Neural progenitor cell (in vitro differentiated cells): ENCODE data around the gene ZCCHC14. TPM values are rescaled to one million over a fixed set of nuclear protein-coding genes. Genes with fewer than 3 reads are reported as not detected.

ENCODE experiments used
- DNase-seq: peaks from one replicate; pipeline ENCODE4 v3.0.0-alpha.2; 2016; ENCODE audit warnings: low spot score
- H2AFZ ChIP-seq: fragments of 200-600 bp; sonication (generic); replicated peaks from 2 replicates; pipeline ENCODE4 v1.6.1; 2016; ENCODE audit warnings: antibody characterized with exemption
- H3F3A ChIP-seq: fragments of 200-600 bp; sonication (generic); 2 replicates; pipeline ENCODE4 v1.6.1; 2016; ENCODE audit warnings: antibody characterized with exemption, low read depth
- H3K27ac ChIP-seq: fragments of 200-600 bp; sonication (generic); 2 replicates; pipeline ENCODE4 v1.5.1; 2016; ENCODE audit warnings: mild to moderate bottlenecking
- H3K27me3 ChIP-seq: fragments of 200-600 bp; sonication (generic); 2 replicates; pipeline ENCODE4 v1.6.1; 2016; ENCODE audit warnings: mild to moderate bottlenecking, moderate library complexity
- H3K36me3 ChIP-seq: fragments of 200-600 bp; sonication (generic); 2 replicates; pipeline ENCODE4 v1.5.1; 2016
- H3K4me1 ChIP-seq: fragments of 200-600 bp; sonication (generic); 2 replicates; pipeline ENCODE4 v1.6.1; 2016; ENCODE audit warnings: mixed run types
- H3K4me2 ChIP-seq: fragments of 200-600 bp; sonication (generic); 2 replicates; pipeline ENCODE4 v1.6.1; 2016
- H3K4me3 ChIP-seq: fragments of 200-600 bp; sonication (generic); 2 replicates; pipeline ENCODE4 v1.5.1; 2016
- H3K79me2 ChIP-seq: fragments of 200-600 bp; sonication (generic); 2 replicates; pipeline ENCODE4 v1.6.1; 2016; ENCODE audit warnings: low read depth
- H3K9ac ChIP-seq: fragments of 200-600 bp; sonication (generic); 2 replicates; pipeline ENCODE4 v1.6.1; 2016
- H3K9me3 ChIP-seq: fragments of 200-600 bp; sonication (generic); 2 replicates; pipeline ENCODE4 v1.5.1; 2016; ENCODE audit warnings: low read depth
- H4K20me1 ChIP-seq: fragments of 200-600 bp; sonication (generic); 2 replicates; pipeline ENCODE4 v1.6.1; 2016; ENCODE audit warnings: low read depth
- H3K27ac Mint-ChIP-seq: 3 replicates; pipeline ENCODE4 v1.8.0; 2021; ENCODE audit warnings: mixed read lengths
- H3K27me3 Mint-ChIP-seq: 2 replicates; pipeline ENCODE4 v1.8.0; 2022; ENCODE audit warnings: low read depth, mild to moderate bottlenecking, inconsistent platforms, moderate library complexity, mixed read lengths; ENCODE audit not compliant: insufficient read depth
- H3K36me3 Mint-ChIP-seq: 3 replicates; pipeline ENCODE4 v1.8.0; 2021; ENCODE audit warnings: mixed read lengths
- H3K4me1 Mint-ChIP-seq: 3 replicates; pipeline ENCODE4 v1.8.0; 2021; ENCODE audit warnings: mixed read lengths
- H3K4me3 Mint-ChIP-seq: 3 replicates; pipeline ENCODE4 v1.8.0; 2021; ENCODE audit warnings: mild to moderate bottlenecking, moderate library complexity, mixed read lengths
- H3K9me3 Mint-ChIP-seq: 3 replicates; pipeline ENCODE4 v1.8.0; 2020; ENCODE audit warnings: mixed read lengths
- CTCF ChIP-seq: fragments of 200-600 bp; sonication (generic); IDR thresholded peaks from 2 replicates; pipeline ENCODE4 v1.5.1; 2017; ENCODE audit warnings: antibody characterized with exemption, mild to moderate bottlenecking
- EZH2 ChIP-seq: fragments of 200-600 bp; sonication (generic); IDR thresholded peaks from 2 replicates; pipeline ENCODE4 v1.6.1; 2017; ENCODE audit warnings: antibody characterized with exemption, mild to moderate bottlenecking, moderate library complexity
- EZH2phosphoT487 ChIP-seq: fragments of 200-600 bp; sonication (generic); IDR thresholded peaks from 2 replicates; pipeline ENCODE4 v1.6.1; 2017; ENCODE audit warnings: antibody characterized with exemption
- total RNA-seq: library from RNA; depleted of rRNA; stranded (reverse); fragments of >200 nt; gene quantifications from 2 replicates; pipeline ENCODE4 v1.2.3, GENCODE V29; 2015; ENCODE audit warnings: low replicate concordance

The ZCCHC14 gene
- total RNA-seq, 1 donor from 2014 or later = 10.3 TPM

DNA sequence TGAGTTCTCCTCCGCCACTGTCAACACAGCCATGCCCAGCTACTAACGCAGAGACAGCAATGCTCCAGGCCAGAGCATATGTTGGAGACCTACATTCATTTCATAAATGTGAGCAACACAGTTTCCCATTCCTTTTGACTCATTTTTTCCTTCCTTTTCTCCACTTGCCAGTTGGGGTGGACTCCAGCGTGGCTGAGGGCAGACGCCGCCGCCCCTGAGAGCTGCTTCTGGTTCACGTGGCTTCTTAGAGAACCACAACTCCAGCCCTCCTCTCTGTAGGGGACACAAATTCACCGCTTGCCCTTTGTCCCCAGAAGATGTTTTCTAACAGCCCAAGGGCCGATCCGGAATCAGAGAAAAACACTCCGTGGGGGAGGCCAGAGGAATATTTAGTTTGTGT lies 45.8 kb upstream of the ZCCHC14 start:
- no peak overlapping the region for H2AFZ ChIP-seq
- Mint-ChIP-seq H3K27ac (peak overlapping the region; percentile 90), H3K9me3 (peaks cover 15% of the 10 kb centered on the region), H3K4me3 (peak overlapping the region; percentile 34), H3K4me1 (peaks cover 46% of the 10 kb centered on the region), H3K36me3 (no peaks in the 10 kb centered on the region), H3K27me3 (peaks cover 4% of the 10 kb centered on the region)
- H4K20me1 ChIP-seq = no peaks in the 10 kb centered on the region
- H3K4me3 ChIP-seq = no peak overlapping the region
- no peak for DNase-seq
- H3K27me3 ChIP-seq = no peaks in the 10 kb centered on the region
- H3K27ac ChIP-seq = no peak overlapping the region
- no peaks in the 10 kb centered on the region for H3K36me3 ChIP-seq
- H3K4me1 ChIP-seq = peaks cover 20% of the 10 kb centered on the region
- H3F3A ChIP-seq = no peaks in the 10 kb centered on the region
- no peaks in the 10 kb centered on the region for H3K9me3 ChIP-seq
- TF ChIP-seq CTCF (no peak), EZH2 (no peak), EZH2phosphoT487 (no peak)
- no peaks in the 10 kb centered on the region for H3K79me2 ChIP-seq
- H3K9ac ChIP-seq = no peak overlapping the region
- H3K4me2 ChIP-seq = no peak overlapping the region

DNA sequence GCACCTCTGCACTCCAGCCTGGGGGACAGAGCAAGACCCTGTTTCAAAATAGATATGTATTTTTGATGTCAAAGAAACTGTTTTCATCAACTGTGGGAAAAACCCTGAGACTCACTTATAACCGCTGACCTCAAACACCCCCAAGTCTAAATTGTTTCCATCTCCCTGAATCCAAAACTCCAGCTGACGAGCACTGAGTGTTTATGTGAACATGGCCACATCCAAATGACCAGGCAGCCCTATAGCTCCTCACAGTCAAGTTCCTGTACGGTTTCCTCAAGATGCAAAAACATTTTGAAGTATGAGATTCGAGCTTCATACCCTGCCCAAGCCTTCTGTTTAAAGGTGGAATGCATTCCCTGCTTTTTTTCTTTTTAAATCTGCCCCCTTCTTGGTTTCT lies 45.3 kb upstream of the ZCCHC14 start:
- DNase-seq = no peak
- no peaks in the 10 kb centered on the region for H3K36me3 Mint-ChIP-seq
- Histone ChIP-seq H3K27ac (no peak overlapping the region), H3K27me3 (no peaks in the 10 kb centered on the region), H3F3A (no peaks in the 10 kb centered on the region), H3K4me2 (no peak overlapping the region), H3K9me3 (no peaks in the 10 kb centered on the region), H2AFZ (no peak overlapping the region), H3K36me3 (no peaks in the 10 kb centered on the region), H4K20me1 (no peaks in the 10 kb centered on the region), H3K79me2 (no peaks in the 10 kb centered on the region), H3K4me1 (peaks cover 20% of the 10 kb centered on the region), H3K9ac (no peak overlapping the region), H3K4me3 (no peak overlapping the region)
- peaks cover 46% of the 10 kb centered on the region for H3K4me1 Mint-ChIP-seq
- TF ChIP-seq CTCF (no peak), EZH2 (no peak), EZH2phosphoT487 (no peak)
- H3K27me3 Mint-ChIP-seq = peaks cover 4% of the 10 kb centered on the region
- no peak overlapping the region for H3K4me3 Mint-ChIP-seq
- peak overlapping the region; percentile 90 for H3K27ac Mint-ChIP-seq
- H3K9me3 Mint-ChIP-seq = peaks cover 16% of the 10 kb centered on the region

DNA sequence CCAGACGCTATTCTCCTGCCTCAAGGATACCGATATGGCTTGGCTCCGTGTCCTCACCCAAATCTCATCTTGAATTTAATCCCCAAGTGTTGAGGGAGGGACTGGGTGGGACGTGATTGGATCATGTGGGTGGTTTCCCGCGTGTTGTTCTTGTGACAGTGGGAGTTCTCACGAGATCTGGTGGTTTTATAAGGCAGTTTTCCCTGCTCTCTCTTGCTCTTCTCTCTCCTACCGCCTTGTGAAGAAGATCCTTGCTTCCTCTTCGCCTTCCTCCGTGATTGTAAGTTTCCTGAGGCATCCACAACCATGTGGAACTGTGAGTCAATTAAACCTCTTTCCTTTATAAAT lies 43.9 kb upstream of the ZCCHC14 start:
- H3K9me3 Mint-ChIP-seq = peaks cover 24% of the 10 kb centered on the region
- Histone ChIP-seq H3K27ac (no peak overlapping the region), H3K79me2 (no peaks in the 10 kb centered on the region), H3F3A (no peaks in the 10 kb centered on the region), H3K36me3 (no peaks in the 10 kb centered on the region), H3K9ac (no peak overlapping the region), H3K27me3 (no peaks in the 10 kb centered on the region), H3K4me3 (no peak overlapping the region), H3K9me3 (no peaks in the 10 kb centered on the region), H3K4me2 (no peak overlapping the region), H2AFZ (peak overlapping the region; percentile 5), H3K4me1 (peaks cover 19% of the 10 kb centered on the region), H4K20me1 (no peaks in the 10 kb centered on the region)
- H3K4me1 Mint-ChIP-seq = peaks cover 39% of the 10 kb centered on the region
- H3K4me3 Mint-ChIP-seq = no peak overlapping the region
- no peak for DNase-seq
- no peaks in the 10 kb centered on the region for H3K36me3 Mint-ChIP-seq
- H3K27me3 Mint-ChIP-seq = peaks cover 4% of the 10 kb centered on the region
- TF ChIP-seq EZH2 = no peak
- no peak for TF ChIP-seq EZH2phosphoT487
- TF ChIP-seq CTCF = no peak
- no peak overlapping the region for H3K27ac Mint-ChIP-seq
